DOHH2 (cell line): ENCODE data around the gene IGF2BP2.

ENCODE experiments used
- H3F3A ChIP-seq: fragments of 200-600 bp; sonication (generic), shearing (Covaris generic); 2 replicates; pipeline ENCODE4 v1.6.0; 2016; ENCODE audit warnings: antibody characterized with exemption, mild to moderate bottlenecking; ENCODE audit not compliant: control insufficient read depth, insufficient read depth
- H3K27ac ChIP-seq: fragments of 200-600 bp; sonication (generic); 2 replicates; pipeline ENCODE4 v1.5.1; 2014; ENCODE audit warnings: low read depth, mild to moderate bottlenecking, low read length, moderate library complexity
- H3K27me3 ChIP-seq: fragments of 200-600 bp; sonication (generic); 2 replicates; pipeline ENCODE4 v1.6.1; 2014; ENCODE audit warnings: mild to moderate bottlenecking, low read length, mixed read lengths; ENCODE audit not compliant: control insufficient read depth
- H3K36me3 ChIP-seq: fragments of 200-600 bp; sonication (generic); 2 replicates; pipeline ENCODE4 v1.6.1; 2014; ENCODE audit warnings: mild to moderate bottlenecking, low read length, moderate library complexity, mixed read lengths; ENCODE audit not compliant: control insufficient read depth
- H3K4me1 ChIP-seq: fragments of 200-600 bp; sonication (generic); 2 replicates; pipeline ENCODE4 v1.6.1; 2014; ENCODE audit warnings: mild to moderate bottlenecking, low read length, mixed read lengths; ENCODE audit not compliant: control insufficient read depth
- H3K4me2 ChIP-seq: fragments of 200-600 bp; sonication (generic); 2 replicates; pipeline ENCODE4 v1.6.0; 2014; ENCODE audit warnings: mild to moderate bottlenecking, low read length, moderate library complexity
- H3K4me3 ChIP-seq: fragments of 200-600 bp; sonication (generic); 2 replicates; pipeline ENCODE4 v1.5.1; 2014; ENCODE audit warnings: mild to moderate bottlenecking, low read length, mixed read lengths
- H3K79me2 ChIP-seq: fragments of 200-600 bp; sonication (generic); 2 replicates; pipeline ENCODE4 v1.6.1; 2014; ENCODE audit warnings: mild to moderate bottlenecking, low read length, mixed read lengths; ENCODE audit not compliant: control insufficient read depth
- H3K9me2 ChIP-seq: fragments of 200-600 bp; sonication (generic); replicated peaks from 2 replicates; pipeline ENCODE4 v1.6.1; 2014; ENCODE audit warnings: mild to moderate bottlenecking, low read length, mixed read lengths; ENCODE audit not compliant: control insufficient read depth
- H3K9me3 ChIP-seq: fragments of 200-600 bp; sonication (generic); 2 replicates; pipeline ENCODE4 v1.6.1; 2014; ENCODE audit warnings: antibody characterized with exemption, low read length, mixed read lengths; ENCODE audit not compliant: control insufficient read depth, insufficient read depth
- H4K20me1 ChIP-seq: fragments of 200-600 bp; sonication (generic); 2 replicates; pipeline ENCODE4 v1.6.0; 2014; ENCODE audit warnings: low read depth, mild to moderate bottlenecking, antibody characterized with exemption, low read length, moderate library complexity; ENCODE audit not compliant: control insufficient read depth, insufficient read depth
- CTCF ChIP-seq: fragments of 200-600 bp; sonication (generic); IDR thresholded peaks from one replicate; pipeline ENCODE4 v1.5.1; 2014; ENCODE audit warnings: antibody characterized with exemption, mild to moderate bottlenecking, low read depth, low read length; ENCODE audit not compliant: poor library complexity, severe bottlenecking
- EZH2phosphoT487 ChIP-seq: fragments of 200-600 bp; sonication (generic); IDR thresholded peaks from 2 replicates; pipeline ENCODE4 v1.6.1; 2017; ENCODE audit warnings: borderline replicate concordance, mild to moderate bottlenecking, antibody characterized with exemption, low read length, moderate library complexity, mixed read lengths

Gene IGF2BP2

GRCh38 chr3:185687271-185687878 lies 137.5 kb downstream of the IGF2BP2 start:
- Histone ChIP-seq H3K4me2 (no peak overlapping the region), H3F3A (no peaks in the 10 kb centered on the region), H3K27ac (no peak overlapping the region), H3K36me3 (no peaks in the 10 kb centered on the region), H3K9me2 (no peaks in the 10 kb centered on the region), H3K9me3 (no peaks in the 10 kb centered on the region), H3K79me2 (no peaks in the 10 kb centered on the region), H3K4me1 (no peaks in the 10 kb centered on the region), H3K27me3 (peaks cover 12% of the 10 kb centered on the region), H4K20me1 (no peaks in the 10 kb centered on the region), H3K4me3 (no peak overlapping the region)
- no peak for TF ChIP-seq EZH2phosphoT487
- TF ChIP-seq CTCF, result no peak

- Histone ChIP-seq H3K27ac (no peak overlapping the region), H3K36me3 (no peaks in the 10 kb centered on the region), H3K27me3 (peaks cover 11% of the 10 kb centered on the region), H3K4me3 (no peak overlapping the region), H3K4me2 (no peak overlapping the region), H3F3A (no peaks in the 10 kb centered on the region), H3K9me2 (no peaks in the 10 kb centered on the region), H3K79me2 (no peaks in the 10 kb centered on the region), H3K9me3 (peaks cover 3% of the 10 kb centered on the region; the same call in 1 of the 2 replicates), H4K20me1 (no peaks in the 10 kb centered on the region), H3K4me1 (no peaks in the 10 kb centered on the region)
- TF ChIP-seq EZH2phosphoT487 (no peak), CTCF (no peak)
These were observed 139.4 kb downstream of the IGF2BP2 start for GRCh38 chr3:185685231-185686035.

- H3K4me1 ChIP-seq, result no peaks in the 10 kb centered on the region
- no peaks in the 10 kb centered on the region for H3F3A ChIP-seq
- TF ChIP-seq CTCF (no peak), EZH2phosphoT487 (no peak)
- no peaks in the 10 kb centered on the region for H3K79me2 ChIP-seq
- peaks cover 3% of the 10 kb centered on the region; the same call in 1 of the 2 replicates for H3K9me3 ChIP-seq
- H3K27ac ChIP-seq, result no peak overlapping the region
- H3K36me3 ChIP-seq, result no peaks in the 10 kb centered on the region
- H3K4me3 ChIP-seq, result no peak overlapping the region
- H4K20me1 ChIP-seq, result no peaks in the 10 kb centered on the region
- no peak overlapping the region for H3K4me2 ChIP-seq
- H3K9me2 ChIP-seq, result no peaks in the 10 kb centered on the region
- H3K27me3 ChIP-seq, result peaks cover 14% of the 10 kb centered on the region
These were observed 144.6 kb downstream of the IGF2BP2 start for GRCh38 chr3:185680231-185680630.
